OCI-LY3 (cell line): ENCODE data around the gene SLC25A39.

Source experiments
- CTCF ChIP-seq: fragments of 200-600, 300-600 bp; sonication (generic); IDR thresholded peaks from 2 replicates; pipeline ENCODE4 v1.5.1; 2014; ENCODE audit warnings: antibody characterized with exemption, low read length, low read depth
- EZH2phosphoT487 ChIP-seq: fragments of 200-600 bp; shearing (Covaris generic); IDR thresholded peaks from 2 replicates; pipeline ENCODE4 v1.6.1; 2018; ENCODE audit warnings: antibody characterized with exemption, mixed run types, low read depth

GRCh38 chr17:44346064-44346844 lies 21.6 kb upstream of the SLC25A39 start:
- no peak for TF ChIP-seq CTCF
- no peak for TF ChIP-seq EZH2phosphoT487
